GM19240 (cell line): ENCODE data around the gene BMAL1.
"Not testable (repeated sequence)": the region's sequence is repeated elsewhere in the genome, so short reads cannot be mapped to it uniquely, and the experiment has no call there.

ENCODE experiments used
- DNase-seq: peaks from one replicate; pipeline ENCODE4 v3.0.0; 2011; ENCODE audit warnings: low spot score; ENCODE audit not compliant: insufficient read length

Gene BMAL1

GRCh38 chr11:13375798-13376197 is 98.2 kb downstream of the BMAL1 start:
- DNase-seq, result no peak

GRCh38 chr11:13376402-13376801 is 98.8 kb downstream of the BMAL1 start:
- DNase-seq, result no peak

GRCh38 chr11:13376838-13377237 is 99.2 kb downstream of the BMAL1 start:
- no peak for DNase-seq

GRCh38 chr11:13378316-13378715 is 100.7 kb downstream of the BMAL1 start:
- DNase-seq, result no peak

- no peak for DNase-seq
Measured at GRCh38 chr11:13380731-13381130, 103.1 kb downstream of the BMAL1 start.

GRCh38 chr11:13382751-13383150 is 105.2 kb downstream of the BMAL1 start:
- DNase-seq, result no peak

GRCh38 chr11:13384908-13385640 is 107.5 kb downstream of the BMAL1 start:
- DNase-seq, result peak; percentile 14

GRCh38 chr11:13386567-13386966 is 109.0 kb downstream of the BMAL1 start:
- DNase-seq, result no peak

- DNase-seq, result no peak
Measured at GRCh38 chr11:13388741-13389140, 111.2 kb downstream of the BMAL1 start.

- no peak for DNase-seq
Measured at GRCh38 chr11:13391217-13391616, 113.6 kb downstream of the BMAL1 start.

GRCh38 chr11:13398335-13398734 is 120.7 kb downstream of the BMAL1 start:
- DNase-seq, result not testable (repeated sequence)

- DNase-seq, result no peak
Measured at GRCh38 chr11:13405220-13405619, 127.6 kb downstream of the BMAL1 start.

GRCh38 chr11:13415201-13415600 is 137.6 kb downstream of the BMAL1 start:
- no peak for DNase-seq

- no peak for DNase-seq
Measured at GRCh38 chr11:13421561-13421960, 144.0 kb downstream of the BMAL1 start.

- DNase-seq, result no peak
Measured at GRCh38 chr11:13423372-13423771, 145.8 kb downstream of the BMAL1 start.

- DNase-seq, result no peak
Measured at GRCh38 chr11:13427440-13427839, 149.8 kb downstream of the BMAL1 start.

GRCh38 chr11:13429288-13429687 is 151.7 kb downstream of the BMAL1 start:
- DNase-seq, result no peak

- no peak for DNase-seq
Measured at GRCh38 chr11:13429836-13430235, 152.2 kb downstream of the BMAL1 start.

GRCh38 chr11:13433437-13433836 is 155.8 kb downstream of the BMAL1 start:
- no peak for DNase-seq

- no peak for DNase-seq
Measured at GRCh38 chr11:13434247-13435205, 156.9 kb downstream of the BMAL1 start.

GRCh38 chr11:13436836-13437235 is 159.2 kb downstream of the BMAL1 start:
- not testable (repeated sequence) for DNase-seq
